Stimulated activated CD4-positive, alpha-beta T cell treated with anti-CD3 and anti-CD28 coated beads, Interleukin-12 subunit alpha, Interleukin-12 subunit beta, amount 100 ng/mL, for 4 hours (primary cell): ENCODE measurements around the gene LIMK2.

Experiments
- DNase-seq: peaks from one replicate; pipeline ENCODE4 v3.0.0-alpha.2; 2020

LIMK2 gene

DNA sequence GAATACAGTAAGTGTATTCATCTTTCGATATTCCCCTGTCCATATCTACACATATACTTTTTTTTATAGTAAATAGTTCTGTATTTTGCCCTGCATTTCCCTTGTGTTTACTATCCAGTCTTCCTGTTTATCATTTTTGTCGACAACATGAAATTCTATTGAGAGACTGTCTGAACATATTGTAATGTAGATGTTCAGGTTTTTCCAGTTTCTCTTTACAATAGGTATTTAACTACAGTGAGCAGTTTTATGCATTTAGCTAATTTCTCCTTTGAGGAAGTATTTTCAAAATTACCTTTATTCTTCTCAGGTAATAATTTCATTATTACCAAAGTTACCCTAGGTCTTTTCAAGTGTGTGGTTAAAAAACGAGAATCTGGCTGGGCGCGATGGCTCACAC lies 63.5 kb downstream of the LIMK2 start:
- no peak for DNase-seq

DNA sequence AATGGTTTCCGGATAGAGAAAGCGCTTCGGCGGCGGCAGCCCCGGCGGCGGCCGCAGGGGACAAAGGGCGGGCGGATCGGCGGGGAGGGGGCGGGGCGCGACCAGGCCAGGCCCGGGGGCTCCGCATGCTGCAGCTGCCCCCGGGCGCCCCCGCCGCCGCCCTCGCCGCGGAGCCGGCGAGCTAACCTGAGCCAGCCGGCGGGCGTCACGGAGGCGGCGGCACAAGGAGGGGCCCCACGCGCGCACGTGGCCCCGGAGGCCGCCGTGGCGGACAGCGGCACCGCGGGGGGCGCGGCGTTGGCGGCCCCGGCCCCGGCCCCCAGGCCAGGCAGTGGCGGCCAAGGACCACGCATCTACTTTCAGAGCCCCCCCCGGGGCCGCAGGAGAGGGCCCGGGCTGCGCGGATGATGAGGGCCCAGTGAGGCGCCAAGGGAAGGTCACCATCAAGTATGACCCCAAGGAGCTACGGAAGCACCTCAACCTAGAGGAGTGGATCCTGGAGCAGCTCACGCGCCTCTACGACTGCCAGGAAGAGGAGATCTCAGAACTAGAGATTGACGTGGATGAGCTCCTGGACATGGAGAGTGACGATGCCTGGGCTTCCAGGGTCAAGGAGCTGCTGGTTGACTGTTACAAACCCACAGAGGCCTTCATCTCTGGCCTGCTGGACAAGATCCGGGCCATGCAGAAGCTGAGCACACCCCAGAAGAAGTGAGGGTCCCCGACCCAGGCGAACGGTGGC lies 64.5 kb downstream of the LIMK2 start:
- no peak for DNase-seq

DNA sequence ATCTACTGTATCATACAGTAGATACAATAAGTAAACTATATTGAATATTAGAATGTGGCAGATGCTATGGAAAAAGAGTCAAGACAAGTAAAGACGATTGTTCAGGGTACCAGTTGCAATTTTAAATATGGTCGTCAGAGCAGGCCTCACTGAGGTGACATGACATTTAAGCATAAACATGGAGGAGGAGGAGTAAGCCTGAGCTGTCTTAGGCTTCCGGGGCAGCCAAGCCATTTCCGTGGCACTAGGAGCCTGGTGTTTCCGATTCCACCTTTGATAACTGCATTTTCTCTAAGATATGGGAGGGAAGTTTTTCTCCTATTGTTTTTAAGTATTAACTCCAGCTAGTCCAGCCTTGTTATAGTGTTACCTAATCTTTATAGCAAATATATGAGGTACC lies 65.6 kb downstream of the LIMK2 start:
- DNase-seq: no peak

DNA sequence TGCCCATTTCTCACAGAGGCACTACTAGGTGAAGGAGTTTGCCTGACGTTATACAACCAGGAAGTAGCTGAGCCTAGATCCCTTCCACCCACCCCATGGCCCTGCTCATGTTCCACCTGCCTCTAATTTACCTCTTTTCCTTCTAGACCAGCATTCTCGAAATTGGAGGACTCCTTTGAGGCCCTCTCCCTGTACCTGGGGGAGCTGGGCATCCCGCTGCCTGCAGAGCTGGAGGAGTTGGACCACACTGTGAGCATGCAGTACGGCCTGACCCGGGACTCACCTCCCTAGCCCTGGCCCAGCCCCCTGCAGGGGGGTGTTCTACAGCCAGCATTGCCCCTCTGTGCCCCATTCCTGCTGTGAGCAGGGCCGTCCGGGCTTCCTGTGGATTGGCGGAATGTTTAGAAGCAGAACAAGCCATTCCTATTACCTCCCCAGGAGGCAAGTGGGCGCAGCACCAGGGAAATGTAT lies 66.1 kb downstream of the LIMK2 start:
- no peak for DNase-seq

DNA sequence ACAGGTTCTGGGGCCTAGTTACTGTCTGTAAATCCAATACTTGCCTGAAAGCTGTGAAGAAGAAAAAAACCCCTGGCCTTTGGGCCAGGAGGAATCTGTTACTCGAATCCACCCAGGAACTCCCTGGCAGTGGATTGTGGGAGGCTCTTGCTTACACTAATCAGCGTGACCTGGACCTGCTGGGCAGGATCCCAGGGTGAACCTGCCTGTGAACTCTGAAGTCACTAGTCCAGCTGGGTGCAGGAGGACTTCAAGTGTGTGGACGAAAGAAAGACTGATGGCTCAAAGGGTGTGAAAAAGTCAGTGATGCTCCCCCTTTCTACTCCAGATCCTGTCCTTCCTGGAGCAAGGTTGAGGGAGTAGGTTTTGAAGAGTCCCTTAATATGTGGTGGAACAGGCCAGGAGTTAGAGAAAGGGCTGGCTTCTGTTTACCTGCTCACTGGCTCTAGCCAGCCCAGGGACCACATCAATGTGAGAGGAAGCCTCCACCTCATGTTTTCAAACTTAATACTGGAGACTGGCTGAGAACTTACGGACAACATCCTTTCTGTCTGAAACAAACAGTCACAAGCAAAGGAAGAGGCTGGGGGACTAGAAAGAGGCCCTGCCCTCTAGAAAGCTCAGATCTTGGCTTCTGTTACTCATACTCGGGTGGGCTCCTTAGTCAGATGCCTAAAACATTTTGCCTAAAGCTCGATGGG lies 66.7 kb downstream of the LIMK2 start:
- no peak for DNase-seq

DNA sequence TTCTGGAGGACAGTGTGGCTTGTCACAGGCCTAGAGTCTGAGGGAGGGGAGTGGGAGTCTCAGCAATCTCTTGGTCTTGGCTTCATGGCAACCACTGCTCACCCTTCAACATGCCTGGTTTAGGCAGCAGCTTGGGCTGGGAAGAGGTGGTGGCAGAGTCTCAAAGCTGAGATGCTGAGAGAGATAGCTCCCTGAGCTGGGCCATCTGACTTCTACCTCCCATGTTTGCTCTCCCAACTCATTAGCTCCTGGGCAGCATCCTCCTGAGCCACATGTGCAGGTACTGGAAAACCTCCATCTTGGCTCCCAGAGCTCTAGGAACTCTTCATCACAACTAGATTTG lies 67.2 kb downstream of the LIMK2 start:
- no peak for DNase-seq

DNA sequence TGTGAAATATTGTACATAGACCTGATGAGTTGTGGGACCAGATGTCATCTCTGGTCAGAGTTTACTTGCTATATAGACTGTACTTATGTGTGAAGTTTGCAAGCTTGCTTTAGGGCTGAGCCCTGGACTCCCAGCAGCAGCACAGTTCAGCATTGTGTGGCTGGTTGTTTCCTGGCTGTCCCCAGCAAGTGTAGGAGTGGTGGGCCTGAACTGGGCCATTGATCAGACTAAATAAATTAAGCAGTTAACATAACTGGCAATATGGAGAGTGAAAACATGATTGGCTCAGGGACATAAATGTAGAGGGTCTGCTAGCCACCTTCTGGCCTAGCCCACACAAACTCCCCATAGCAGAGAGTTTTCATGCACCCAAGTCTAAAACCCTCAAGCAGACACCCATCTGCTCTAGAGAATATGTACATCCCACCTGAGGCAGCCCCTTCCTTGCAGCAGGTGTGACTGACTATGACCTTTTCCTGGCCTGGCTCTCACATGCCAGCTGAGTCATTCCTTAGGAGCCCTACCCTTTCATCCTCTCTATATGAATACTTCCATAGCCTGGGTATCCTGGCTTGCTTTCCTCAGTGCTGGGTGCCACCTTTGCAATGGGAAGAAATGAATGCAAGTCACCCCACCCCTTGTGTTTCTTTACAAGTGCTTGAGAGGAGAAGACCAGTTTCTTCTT lies 67.9 kb downstream of the LIMK2 start:
- no peak for DNase-seq

DNA sequence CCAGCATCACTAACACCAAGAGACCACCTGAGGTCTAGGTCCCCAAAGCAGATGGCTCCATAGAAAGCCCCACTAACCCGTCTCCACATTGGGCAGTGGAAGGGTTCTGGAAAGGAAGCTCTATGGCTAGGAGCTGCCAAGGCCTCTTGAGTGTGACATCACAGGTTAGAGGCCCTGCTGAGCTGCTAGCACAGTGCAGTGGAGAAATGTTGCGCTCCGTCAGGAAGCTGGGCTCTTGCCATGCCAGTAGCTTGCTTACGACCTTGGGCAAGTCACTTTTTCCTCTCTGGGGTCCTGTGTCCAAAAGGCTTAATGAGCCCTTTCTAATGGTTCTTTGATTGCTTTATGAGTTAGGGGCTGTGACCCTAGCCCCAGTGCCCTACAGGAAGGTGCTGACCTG lies 69.6 kb downstream of the LIMK2 start:
- DNase-seq: no peak

DNA sequence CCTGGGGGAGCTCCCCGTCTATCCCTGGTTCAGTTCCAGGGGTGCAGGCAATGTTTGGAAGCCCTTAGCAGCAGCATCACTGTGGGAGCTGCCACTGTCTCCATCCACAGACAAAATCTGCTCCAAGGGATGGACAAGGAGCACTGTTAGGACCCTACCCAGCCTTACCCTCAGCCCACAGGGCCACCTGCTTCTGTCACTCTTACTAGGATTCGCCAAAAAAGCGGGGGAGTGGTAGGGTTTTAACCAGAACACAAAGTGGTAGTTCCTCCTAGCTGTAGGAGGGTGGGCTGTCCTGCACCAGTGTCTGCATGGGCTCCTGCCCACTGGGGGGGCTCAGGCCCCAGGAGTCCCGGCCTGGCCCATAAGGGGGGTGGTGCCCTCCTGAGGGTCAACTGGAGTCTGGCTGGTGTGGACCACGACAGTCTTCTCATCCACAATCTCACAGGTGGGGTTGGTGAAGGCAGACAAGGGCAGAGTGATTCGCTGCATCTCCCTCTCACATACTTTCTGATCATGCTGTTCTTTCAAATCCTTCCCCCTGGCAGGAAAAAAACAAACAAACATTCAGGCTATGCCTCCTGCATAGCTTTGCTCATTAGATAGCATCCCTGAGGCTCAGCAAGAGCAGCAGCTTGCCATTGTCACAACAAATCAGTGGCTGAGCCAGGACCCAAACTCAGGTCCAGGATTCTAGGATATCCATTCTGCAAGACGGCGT lies 70.8 kb downstream of the LIMK2 start:
- no peak for DNase-seq

DNA sequence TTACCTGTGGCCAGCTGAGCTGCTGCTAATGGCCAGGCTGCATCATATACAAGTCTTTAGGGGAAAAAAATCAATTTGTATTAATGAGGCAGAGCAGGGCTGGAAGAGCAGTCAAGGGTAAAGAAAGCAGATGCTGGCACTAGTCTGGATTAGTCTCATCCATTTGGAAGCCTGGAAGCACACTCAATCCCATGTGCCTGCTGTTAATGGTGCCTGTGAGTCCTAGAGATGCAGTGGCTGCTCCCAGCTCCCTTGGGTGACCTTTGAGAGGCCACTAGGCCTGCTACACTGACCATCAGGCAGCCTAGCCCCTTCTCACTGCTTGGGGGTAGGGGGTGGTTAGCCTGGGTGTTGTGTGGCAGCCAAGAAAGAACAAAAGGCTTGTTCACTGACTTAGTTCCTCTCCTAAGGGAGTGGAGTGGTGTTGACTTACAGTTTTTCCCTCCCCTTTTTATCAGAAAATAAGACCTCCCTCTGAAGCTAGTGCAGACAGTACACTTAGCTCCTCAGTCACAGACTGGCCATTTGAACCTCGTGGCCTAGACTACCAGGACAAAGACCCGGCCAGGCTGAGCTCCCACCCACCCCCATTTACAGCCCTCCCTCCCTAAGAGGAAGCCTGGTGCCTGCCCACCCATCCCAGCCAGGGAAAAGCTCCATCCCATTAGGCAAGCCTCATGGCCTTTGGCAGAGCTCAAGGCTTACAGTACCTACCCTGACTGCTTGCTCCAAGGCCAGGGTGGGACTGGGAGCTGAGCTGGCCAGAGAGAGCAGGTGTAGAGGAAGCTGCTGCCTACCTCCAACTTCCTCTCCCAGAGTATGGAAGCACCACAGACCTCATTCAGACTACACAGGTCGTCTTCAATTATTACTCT lies 72.4 kb downstream of the LIMK2 start:
- no peak for DNase-seq

DNA sequence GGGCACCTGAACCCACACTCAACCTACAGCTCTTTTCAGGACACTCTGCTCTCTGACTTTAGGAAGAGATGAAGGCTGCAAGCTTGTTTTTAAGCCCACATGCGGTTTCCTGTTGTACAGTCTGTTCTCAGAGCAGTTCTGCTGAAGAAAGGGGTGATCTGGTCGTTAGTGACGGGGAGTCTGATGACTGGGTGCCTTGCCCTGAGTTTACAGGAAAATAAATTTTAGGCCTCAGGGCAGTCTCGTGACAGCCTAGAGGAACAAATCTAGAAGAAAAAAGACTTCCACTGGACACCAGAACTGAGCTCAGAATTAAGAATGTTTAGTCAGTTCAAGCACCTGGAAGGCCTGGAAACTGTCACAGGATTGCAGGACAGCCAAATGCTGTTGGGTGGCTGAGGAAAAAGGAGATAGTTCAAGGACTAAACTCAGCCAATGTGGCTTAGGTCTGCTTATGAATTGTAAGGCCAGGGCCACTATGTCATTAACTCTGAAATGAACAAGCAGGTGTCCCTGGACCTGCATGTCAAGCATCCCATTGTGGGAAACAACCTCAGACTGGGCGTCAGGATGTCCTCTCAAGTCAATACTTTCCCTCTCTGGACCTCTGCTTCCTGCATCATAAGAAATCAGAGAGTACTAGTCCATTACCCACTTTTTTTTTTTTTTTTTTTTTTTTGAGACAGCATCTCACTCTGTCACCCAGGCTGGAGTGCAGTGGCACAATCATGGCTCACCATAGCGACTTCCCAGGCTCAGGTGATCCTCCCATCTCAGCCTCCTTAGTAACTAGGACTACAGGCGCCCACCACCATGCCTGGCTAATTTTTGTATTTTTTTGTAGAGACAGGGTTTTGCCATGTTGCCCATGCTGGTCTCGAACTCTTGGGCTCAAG lies 74.5 kb downstream of the LIMK2 start:
- no peak for DNase-seq

DNA sequence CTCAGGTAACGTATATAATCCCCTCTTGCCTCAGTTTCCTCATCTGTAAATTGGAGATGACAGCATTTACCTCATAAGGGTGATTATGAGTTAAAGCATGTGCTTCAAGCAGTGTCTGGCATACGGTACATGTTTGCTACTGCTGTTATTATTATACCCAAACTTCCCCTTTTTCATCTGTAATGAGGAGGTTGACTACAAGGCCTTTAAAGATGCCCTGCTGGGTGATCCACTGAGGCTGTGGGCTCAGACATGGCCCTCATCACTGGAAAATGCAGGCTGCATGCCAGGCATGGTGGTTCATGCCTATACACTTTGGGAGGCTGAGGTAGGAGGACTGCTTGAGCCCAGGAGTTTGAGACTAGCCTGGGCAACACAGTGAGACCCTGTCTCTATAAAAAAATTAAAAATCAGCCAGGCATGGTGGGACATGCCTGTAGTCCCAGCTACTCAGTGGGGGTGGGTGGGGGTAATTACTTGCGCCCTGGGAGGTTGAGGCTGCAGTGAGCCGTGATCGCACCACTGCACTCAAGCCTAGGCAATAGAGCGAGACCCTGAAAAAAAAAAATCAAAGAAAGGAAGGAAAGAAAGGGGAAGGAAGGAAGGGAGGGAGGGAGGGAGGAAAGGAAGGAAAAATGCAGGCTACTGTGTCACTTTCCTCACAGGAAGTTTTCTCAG lies 75.9 kb downstream of the LIMK2 start:
- no peak for DNase-seq

DNA sequence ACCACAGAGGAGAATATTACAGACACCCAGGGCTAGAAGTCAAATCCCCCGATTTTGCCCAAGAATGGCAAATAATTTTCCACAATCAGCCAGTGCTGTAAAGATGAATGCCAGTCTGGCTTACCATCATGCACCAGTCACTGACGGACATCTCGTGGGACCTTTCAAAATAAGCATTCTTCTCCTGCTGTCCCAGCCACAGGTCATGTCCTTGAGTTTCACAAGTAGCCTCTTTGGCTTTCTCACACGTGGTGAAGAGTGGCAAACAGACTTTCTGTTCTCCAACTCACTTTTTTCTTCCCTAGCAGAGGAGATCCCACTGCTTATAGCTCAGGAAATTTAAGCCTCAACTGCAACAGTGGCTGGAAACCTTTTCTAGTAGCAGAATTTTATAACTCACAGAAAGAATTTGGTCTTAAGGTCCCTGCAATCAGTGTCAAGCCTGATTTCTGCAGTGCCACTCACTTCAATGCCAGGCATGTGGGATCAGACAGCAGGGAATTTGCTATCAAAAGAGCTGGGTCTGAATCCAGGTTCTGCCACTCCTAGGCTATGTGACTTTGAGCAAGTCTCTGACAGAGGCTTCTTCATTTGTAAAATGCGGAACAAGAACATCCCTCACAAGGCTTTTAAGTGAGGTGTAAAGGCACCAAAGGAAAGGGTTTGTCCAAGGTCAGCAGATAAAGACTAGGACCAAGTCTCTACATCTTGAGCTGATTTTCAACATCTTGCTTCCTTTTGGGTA lies 76.6 kb downstream of the LIMK2 start:
- no peak for DNase-seq

DNA sequence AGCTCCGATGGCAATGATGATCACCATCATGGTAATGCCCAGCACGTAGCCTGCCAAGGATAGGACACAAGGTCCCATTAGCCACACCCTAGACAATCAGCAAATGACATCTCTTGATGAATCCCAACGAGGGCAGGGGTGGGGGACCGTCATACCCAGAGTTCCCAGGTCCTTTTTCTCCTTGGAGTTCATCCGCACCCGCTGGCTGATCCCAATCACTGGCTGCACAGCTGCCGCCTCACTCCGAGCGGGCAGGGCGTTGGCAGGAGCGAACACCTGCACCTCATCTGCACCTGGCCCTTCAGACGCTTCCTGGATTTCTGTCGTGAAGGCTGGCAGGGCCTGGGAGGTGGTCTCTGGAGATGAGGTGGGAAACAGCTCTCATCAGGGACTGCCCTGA lies 77.2 kb downstream of the LIMK2 start:
- no peak for DNase-seq

DNA sequence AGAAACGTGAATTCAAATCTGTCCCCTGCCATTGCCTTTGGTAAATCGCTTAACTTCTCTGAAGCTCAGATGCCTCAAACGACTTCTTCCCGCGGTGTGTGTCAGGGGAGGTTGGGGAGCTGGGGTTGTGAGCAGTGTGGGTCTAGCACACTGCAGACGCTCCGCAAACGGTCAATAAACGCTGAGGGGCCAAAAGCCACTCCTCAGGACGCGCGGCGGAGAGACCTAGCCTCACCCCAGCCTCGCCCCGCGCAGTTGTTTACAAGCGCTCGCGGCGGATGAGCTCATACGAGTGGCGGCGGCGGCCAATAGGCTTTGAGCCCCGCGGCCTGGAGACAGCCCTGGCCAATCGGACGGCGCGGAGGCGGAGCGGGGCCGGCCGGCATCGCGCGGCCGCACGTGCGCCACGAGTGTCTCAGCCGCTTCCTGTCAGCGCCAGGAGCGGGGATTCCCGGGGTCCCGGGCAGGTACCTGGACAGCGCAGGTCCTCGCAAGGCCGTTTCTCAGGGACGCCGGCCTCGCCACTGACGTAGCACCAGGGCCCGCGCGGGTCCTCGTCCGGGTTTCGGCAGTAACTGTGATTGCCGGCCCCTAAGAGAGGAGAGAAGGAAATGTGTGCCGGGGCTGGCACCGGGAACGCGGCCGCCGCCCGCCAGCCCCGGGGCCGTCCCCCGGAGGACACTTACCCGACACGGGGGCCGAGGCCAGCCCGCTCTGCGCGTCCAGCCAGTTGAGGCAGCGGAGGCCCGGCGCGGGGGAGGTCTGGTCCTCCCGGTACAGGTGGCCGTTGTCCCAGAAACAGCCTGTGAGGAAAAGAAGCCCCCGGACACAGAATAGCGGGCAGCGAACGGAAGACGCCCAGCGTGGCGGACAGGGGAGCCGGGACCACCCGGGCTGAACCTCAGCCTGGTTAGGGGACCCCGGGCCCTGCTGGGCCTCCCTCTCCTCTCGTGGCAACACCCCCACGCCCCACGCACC lies 78.7 kb downstream of the LIMK2 start:
- peak; percentile 89 for DNase-seq

DNA sequence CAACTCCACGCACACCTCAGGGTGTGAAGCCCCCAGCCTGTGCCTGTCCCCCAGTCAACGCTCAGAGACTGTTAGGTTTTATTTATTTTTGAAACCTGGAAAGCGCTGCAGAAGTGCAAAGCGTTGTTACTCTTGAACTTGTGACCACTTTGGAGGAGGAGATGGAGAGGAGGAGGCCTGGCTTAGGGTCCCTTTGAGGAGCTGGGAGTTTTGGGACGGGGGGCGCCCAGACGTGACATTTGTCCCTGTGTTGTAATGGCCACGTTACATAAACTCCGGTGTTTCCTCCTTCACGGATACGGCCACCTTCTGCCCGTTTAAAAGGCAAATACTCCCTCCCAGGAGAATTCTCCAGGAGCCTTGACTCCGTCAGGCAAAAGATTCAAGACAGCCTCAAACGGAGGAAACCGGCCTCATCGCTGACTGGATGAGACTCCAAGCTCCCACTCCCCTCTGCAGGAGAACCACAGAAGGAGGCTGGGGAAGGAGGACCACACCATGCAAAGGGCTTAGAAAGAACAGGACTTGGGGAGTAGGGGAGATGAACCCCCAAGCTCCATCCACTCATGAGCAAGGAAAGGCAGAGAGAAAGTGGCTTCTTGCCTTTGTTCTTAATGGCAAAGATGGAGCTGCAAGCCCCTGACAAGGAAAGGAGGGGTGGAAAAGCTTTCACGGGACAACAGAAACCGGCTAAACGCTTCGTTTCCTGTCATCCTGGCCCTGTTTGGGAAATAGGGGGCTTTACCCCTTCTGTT lies 79.6 kb downstream of the LIMK2 start:
- no peak for DNase-seq

DNA sequence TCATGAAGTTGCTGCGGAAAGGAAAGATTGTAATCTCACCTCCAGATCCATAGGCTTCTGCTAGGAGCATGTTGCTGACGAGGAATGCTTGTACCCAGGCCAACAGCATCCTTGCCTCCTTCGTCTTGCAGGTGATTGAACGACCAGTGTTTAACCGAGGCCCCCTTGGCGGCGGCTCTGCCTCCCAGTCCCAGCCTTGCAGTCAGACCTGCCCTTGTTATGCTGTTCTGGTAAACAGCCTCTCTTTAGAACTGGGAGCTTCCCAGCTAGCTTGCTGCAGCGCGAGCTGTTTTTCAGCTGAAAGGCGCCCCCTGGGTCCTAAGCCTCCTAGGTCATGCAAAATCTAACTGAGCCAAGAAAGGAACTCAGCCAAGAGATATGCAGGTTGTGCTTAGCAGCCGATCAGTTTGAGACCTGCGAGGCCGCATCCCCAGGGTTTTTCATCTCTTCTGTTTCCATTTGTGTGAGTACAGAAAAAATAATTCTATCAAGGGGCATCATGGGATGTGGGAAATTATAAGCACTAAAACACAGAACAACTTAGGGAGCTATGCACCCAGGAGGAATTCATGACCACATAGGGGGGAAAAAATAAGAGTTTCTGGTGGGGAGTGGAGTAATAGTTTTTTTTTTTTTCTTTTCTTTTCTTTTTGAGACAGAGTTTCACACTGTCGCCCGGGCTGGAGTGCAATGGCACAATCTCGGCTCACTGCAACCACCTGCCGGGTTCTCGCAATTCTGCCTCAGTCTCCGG lies 80.3 kb downstream of the LIMK2 start, which contains the start of gene PIK3IP1:
Gene PIK3IP1, minus strand, starts transcription at position 253 of the 754 bp plus-strand sequence. Its CDS starts 144 bp downstream, at position 109.
- peak; percentile 73 for DNase-seq
